Adrenal gland (tissue), 12 donors: ENCODE results near the gene DNAJC1. TPM values are rescaled to one million over a fixed set of nuclear protein-coding genes. Genes with fewer than 3 reads are reported as not detected.
"Not testable (repeated sequence)": the region's sequence is repeated elsewhere in the genome, so short reads cannot be mapped to it uniquely, and the experiment has no call there.

Experiments used
- DNase-seq, 7 donors: peaks; one replicate each; pipeline ENCODE4 v3.0.0-alpha.2; 2019 to 2020
- H3K27ac ChIP-seq, 5 donors: fragments of 200-600 bp; sonication (generic) in 4 of 5; 1 replicate in 3 of 5; 2 replicates in 2 of 5; pipeline versions ENCODE4 v1.5.1 to v1.8.0; 2016 to 2020; ENCODE audit warnings: mild to moderate bottlenecking in 1 of 5
- H3K27me3 ChIP-seq: fragments of 200-600 bp; 2 replicates; pipeline ENCODE4 v1.8.0; 2021
- H3K36me3 ChIP-seq, 2 donors: fragments of 200-600 bp; replicated peaks in 1 of 2; 1 replicate in 1 of 2; 2 replicates in 1 of 2; pipeline versions ENCODE4 v1.5.1 to v1.8.0; 2018 to 2022
- H3K4me1 ChIP-seq, 2 donors: fragments of 200-600 bp; replicated peaks in 1 of 2; 1 replicate in 1 of 2; 2 replicates in 1 of 2; pipeline versions ENCODE4 v1.5.1 to v1.8.0; 2018 to 2021
- H3K4me3 ChIP-seq, 4 donors: fragments of 200-600 bp; sonication (generic) in 3 of 4; one replicate each; pipeline ENCODE4 v1.5.1; 2016 to 2018
- H3K9me3 ChIP-seq, 3 donors: fragments of 200-600 bp; sonication (generic) in 1 of 3; replicated peaks in 1 of 3; 1 replicate in 2 of 3; 2 replicates in 1 of 3; pipeline versions ENCODE4 v1.5.1 to v1.8.0; 2016 to 2021
- POLR2A ChIP-seq, 2 donors: fragments of 450-650 bp; IDR thresholded peaks; one replicate each; pipeline ENCODE4 v1.6.1; 2017; ENCODE audit warnings: antibody characterized with exemption in 2 of 2, mild to moderate bottlenecking in 2 of 2, moderate library complexity in 1 of 2
- WGBS, 4 donors: extraction: QIAGEN DNeasy Blood & Tissue Kit in 2 of 4; methylation state at CpG; one replicate each; pipeline versions ENCODE4 v1.1.5 to v1.1.7; 2013 to 2017; 5-methylcytosine and 5-hydroxymethylcytosine counted together
- intact Hi-C, 2 donors: fragments of 100-400 bp; cut with DNase I; formaldehyde crosslinking; loops; one replicate each; pipeline versions ENCODE4 v1.14.1 to v1.15.0; 2022 to 2023
- polyA plus RNA-seq, 3 donors: library from polyadenylated mRNA; stranded (reverse); fragments of 200-250 nt in 2 of 3; fragments of 350-450 nt in 1 of 3; fragmentation: Illumina TruSeq in 1 of 3; extraction: RNeasy Lipid Tissue Mini Kit (QIAGEN cat#74804) in 1 of 3; gene quantifications; one replicate each; pipeline ENCODE4 v1.2.3, GENCODE V29; 2013 to 2014
- total RNA-seq, 9 donors: library from RNA; depleted of rRNA in 4 of 9; stranded (reverse); fragments of >200 nt in 4 of 9; fragments of 120-200 nt in 1 of 9; fragmentation: NEBNext Ultra II Directional in 1 of 9; extraction: Animal tissue kit (Norgen Biotek cat#: 25700) in 1 of 9; gene quantifications; one replicate each; pipeline versions ENCODE4 v1.1.0 to v1.2.4, GENCODE V29; 2013 to 2023
- TF ChIP-seq, protein P1 (sequence below), 6 experiments: fragments of 450-650 bp in 4 of 6; fragments of 200-600 bp in 2 of 6; sonication (generic) in 1 of 6; IDR thresholded peaks; 1 replicate in 5 of 6; 2 replicates in 1 of 6; pipeline versions ENCODE4 v1.5.1 to v1.8.0; 2016 to 2021; ENCODE audit warnings: antibody characterized with exemption in 6 of 6, mild to moderate bottlenecking in 2 of 6, moderate library complexity in 1 of 6
- donor health status: healthy with polysubstance abuse.
- donor health status: Bipolar disorder and iron deficiency.
- donor health status: DM: yes; HTN: yes; CAD: no.
- donor health status: DM: no; HTN: no; CAD: no.
- donor health status: DM: no; HTN: no; CAD: no.
- donor health status: DM: yes; HTN: yes; CAD: no.

DNAJC1 gene
- total and polyA plus RNA-seq, 12 donors, result 11.0 to 84.4 (median 36.8) TPM

- intact Hi-C loops, result no loop called here
- 69 to 100% (median 86%) methylated on average over 1 of the region's 1 CpG for WGBS, 4 donors
- DNase-seq, result no peak
- H3K27me3 ChIP-seq, result no peaks in the 10 kb centered on the region
- no peaks in the 10 kb centered on the region for H3K4me1 ChIP-seq
- no peak overlapping the region for H3K27ac ChIP-seq
- TF ChIP-seq, protein P1, sequence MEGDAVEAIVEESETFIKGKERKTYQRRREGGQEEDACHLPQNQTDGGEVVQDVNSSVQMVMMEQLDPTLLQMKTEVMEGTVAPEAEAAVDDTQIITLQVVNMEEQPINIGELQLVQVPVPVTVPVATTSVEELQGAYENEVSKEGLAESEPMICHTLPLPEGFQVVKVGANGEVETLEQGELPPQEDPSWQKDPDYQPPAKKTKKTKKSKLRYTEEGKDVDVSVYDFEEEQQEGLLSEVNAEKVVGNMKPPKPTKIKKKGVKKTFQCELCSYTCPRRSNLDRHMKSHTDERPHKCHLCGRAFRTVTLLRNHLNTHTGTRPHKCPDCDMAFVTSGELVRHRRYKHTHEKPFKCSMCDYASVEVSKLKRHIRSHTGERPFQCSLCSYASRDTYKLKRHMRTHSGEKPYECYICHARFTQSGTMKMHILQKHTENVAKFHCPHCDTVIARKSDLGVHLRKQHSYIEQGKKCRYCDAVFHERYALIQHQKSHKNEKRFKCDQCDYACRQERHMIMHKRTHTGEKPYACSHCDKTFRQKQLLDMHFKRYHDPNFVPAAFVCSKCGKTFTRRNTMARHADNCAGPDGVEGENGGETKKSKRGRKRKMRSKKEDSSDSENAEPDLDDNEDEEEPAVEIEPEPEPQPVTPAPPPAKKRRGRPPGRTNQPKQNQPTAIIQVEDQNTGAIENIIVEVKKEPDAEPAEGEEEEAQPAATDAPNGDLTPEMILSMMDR (IDR thresholded peaks at IDR 0.05), result no peak
- no peak for TF ChIP-seq POLR2A (IDR thresholded peaks at IDR 0.05)
- H3K4me3 ChIP-seq, result no peak overlapping the region
- no peaks in the 10 kb centered on the region for H3K36me3 ChIP-seq
- no peaks in the 10 kb centered on the region for H3K9me3 ChIP-seq
These were observed 44.3 kb upstream of the DNAJC1 start for GRCh38 chr10:22047812-22048211.

DNA sequence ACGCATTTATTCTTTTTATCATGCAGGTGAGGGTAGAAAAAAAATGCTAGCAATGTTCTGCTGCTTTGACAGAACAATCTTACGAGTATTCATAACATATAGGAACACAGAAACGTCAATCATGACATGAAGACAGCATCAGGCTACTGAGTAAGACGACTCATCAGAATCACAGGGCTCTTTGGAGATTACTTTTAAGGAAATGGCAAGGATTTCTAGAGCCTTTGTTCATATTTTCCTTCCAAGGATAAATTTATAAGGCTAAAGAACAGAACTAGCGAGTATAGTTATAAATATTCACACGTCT lies 39.8 kb upstream of the DNAJC1 start:
- intact Hi-C loops, result no loop called here
- no peak overlapping the region for H3K27ac ChIP-seq
- DNase-seq, result no peak
- no peak overlapping the region for H3K4me3 ChIP-seq
- H3K36me3 ChIP-seq, result no peaks in the 10 kb centered on the region
- no peaks in the 10 kb centered on the region for H3K9me3 ChIP-seq
- H3K4me1 ChIP-seq, result no peaks in the 10 kb centered on the region
- no peaks in the 10 kb centered on the region for H3K27me3 ChIP-seq
- WGBS, 4 donors, result 57 to 60% (median 59%) methylated on average over 6 of the region's 6 CpGs
- TF ChIP-seq POLR2A (IDR thresholded peaks at IDR 0.05), result no peak
- TF ChIP-seq, protein P1 (IDR thresholded peaks at IDR 0.05), result no peak

DNA sequence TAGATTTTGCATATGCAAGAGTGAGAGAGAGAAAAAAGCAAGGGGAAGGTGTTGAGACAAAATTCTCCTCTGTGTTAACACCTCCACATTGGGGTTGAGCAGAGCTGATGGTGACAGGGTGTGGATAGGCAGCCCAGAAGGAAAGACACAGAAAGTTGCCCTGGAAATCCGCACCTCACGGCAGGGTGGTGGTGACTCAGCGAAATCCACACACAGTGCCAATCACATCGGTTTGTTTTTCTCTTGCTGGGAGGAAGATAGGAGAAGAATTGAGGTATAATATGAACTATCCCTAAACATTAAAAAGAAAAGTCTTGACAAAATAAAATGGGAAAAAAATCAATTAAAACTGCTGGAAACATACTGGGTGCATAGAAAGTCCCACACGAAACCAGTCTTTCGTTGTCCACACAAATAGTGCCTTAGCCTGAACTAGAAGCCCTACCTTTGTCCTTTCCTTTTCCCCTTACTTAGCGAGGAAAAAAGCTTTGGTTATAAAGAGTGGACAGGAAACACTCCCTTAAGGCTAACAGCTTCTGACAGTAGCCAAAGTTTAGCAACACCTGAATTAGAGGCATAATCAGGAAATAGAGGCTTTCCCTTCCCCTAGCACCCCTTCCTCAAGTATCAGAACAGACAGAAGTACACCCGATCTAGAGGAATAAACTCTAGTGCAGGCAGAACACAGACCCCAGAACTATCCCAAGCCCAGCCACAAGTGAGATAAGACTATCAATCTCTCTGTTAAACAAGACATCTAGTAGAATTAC lies 39.2 kb upstream of the DNAJC1 start:
- TF ChIP-seq, protein P1 (IDR thresholded peaks at IDR 0.05), result no peak
- TF ChIP-seq POLR2A (IDR thresholded peaks at IDR 0.05), result no peak
- 44 to 67% (median 56%) methylated on average over 8 of the region's 8 CpGs for WGBS, 4 donors
- Histone ChIP-seq H3K27me3 (no peaks in the 10 kb centered on the region), H3K27ac (no peak overlapping the region), H3K9me3 (no peaks in the 10 kb centered on the region), H3K4me1 (no peaks in the 10 kb centered on the region), H3K4me3 (no peak overlapping the region), H3K36me3 (no peaks in the 10 kb centered on the region)
- intact Hi-C loops, result no loop called here
- no peak for DNase-seq

DNA sequence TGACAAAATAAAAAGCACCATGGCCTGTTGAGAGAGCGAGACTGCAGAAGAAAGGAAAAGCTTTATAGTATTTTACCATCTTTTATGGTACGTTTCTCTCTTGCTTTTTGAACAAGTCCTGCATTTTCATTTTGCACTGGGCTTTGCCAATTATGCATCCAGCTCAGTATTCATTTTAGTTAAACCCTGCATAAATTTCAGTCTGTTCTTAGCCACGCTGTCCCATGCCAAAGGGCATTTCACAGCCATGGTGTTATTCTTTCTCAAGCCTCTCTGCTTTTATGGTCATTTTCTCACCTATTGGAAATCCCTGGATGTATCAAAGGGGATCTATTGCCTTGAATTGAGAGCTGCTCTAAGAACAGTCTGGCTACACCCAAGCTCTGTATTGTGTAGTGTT lies 30.8 kb upstream of the DNAJC1 start:
- WGBS, 4 donors, result 74 to 84% (median 79%) methylated on average over 3 of the region's 3 CpGs

DNA sequence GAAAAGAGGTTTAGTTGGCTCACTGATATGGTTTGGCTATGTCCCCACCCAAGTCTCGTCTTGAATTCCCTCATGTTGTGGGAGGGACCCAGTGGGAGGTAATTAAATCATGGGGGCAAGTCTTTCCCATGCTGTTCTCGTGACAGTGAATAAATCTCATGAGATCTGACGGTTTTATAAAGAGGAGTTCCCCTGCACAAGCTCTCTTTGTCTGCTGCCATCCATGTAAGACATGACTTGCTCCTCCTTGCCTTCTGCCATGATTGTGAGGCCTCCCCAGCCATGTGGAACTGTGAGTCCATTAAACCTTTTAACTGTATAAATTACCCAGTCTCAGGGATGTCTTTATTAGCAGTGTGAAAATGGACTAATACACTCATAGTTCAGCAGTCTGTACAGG lies 28.7 kb upstream of the DNAJC1 start:
- 66 to 82% (median 68%) methylated on average over 3 of the region's 3 CpGs for WGBS, 4 donors
- not testable (repeated sequence) for DNase-seq

More for the DNA sequence above, 30.8 kb upstream of the DNAJC1 start:
- no peak overlapping the region for H3K4me3 ChIP-seq
- H3K9me3 ChIP-seq, result no peaks in the 10 kb centered on the region
- no peaks in the 10 kb centered on the region for H3K4me1 ChIP-seq
- H3K27me3 ChIP-seq, result no peaks in the 10 kb centered on the region
- no peak overlapping the region for H3K27ac ChIP-seq
- intact Hi-C loops, result no loop called here
- no peak for DNase-seq
- no peaks in the 10 kb centered on the region for H3K36me3 ChIP-seq
- TF ChIP-seq, protein P1 (IDR thresholded peaks at IDR 0.05), result no peak
- no peak for TF ChIP-seq POLR2A (IDR thresholded peaks at IDR 0.05)

More for the DNA sequence above, 28.7 kb upstream of the DNAJC1 start:
- H3K4me3 ChIP-seq, H3K4me1 ChIP-seq, H3K27me3 ChIP-seq, H3K9me3 ChIP-seq, H3K36me3 ChIP-seq, H3K27ac ChIP-seq, intact Hi-C loops: not testable (repeated sequence)
